ENCODE results near the gene ZNF665.

The ZNF665 gene

DNA sequence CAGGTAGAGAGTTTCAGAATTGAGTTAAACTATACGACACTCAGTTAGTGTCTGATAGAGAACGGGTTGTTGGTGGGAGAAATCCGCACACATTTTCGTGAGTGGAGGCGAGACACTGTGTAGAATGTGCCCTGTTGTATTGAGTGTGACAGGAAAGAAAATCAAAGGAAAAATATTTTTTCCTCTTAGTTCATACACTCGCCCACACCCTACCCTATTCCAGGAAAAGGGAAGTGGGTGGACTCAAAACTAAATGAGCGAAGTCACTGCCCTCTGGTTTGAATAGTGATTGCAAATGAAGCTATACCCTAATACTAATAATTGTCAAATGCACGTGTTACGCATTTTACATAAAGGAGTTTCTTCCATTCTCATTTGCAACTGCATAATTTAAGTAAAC, 36.3 kb downstream of the ZNF665 start:
- TF ChIP-seq, protein P1, sequence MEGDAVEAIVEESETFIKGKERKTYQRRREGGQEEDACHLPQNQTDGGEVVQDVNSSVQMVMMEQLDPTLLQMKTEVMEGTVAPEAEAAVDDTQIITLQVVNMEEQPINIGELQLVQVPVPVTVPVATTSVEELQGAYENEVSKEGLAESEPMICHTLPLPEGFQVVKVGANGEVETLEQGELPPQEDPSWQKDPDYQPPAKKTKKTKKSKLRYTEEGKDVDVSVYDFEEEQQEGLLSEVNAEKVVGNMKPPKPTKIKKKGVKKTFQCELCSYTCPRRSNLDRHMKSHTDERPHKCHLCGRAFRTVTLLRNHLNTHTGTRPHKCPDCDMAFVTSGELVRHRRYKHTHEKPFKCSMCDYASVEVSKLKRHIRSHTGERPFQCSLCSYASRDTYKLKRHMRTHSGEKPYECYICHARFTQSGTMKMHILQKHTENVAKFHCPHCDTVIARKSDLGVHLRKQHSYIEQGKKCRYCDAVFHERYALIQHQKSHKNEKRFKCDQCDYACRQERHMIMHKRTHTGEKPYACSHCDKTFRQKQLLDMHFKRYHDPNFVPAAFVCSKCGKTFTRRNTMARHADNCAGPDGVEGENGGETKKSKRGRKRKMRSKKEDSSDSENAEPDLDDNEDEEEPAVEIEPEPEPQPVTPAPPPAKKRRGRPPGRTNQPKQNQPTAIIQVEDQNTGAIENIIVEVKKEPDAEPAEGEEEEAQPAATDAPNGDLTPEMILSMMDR (IDR thresholded peaks at IDR 0.05; ENCODE audit: insufficient read depth, missing control alignments) = no peak
- no peak for DNase-seq (ENCODE audit: insufficient read length, low spot score)
- no peak for FAIRE-seq

DNA sequence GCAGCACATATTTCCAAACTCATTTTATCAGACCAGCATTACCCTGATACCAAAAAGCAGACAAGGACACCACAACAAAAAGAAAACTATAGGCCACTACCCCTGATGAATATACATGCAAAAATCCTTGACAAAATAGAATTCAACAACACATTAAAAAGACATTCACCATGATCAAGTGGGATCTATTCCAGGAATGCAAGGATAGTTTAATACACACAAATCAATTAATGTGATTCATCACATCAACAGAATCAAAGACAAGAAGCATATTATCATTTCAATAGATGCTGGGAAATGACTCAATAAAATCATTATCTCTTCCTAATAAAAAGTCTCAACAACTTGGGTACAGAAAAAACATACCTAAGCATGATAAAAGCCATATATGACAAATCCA, 45.5 kb downstream of the ZNF665 start:
- FAIRE-seq (no peak), DNase-seq (ENCODE audit: insufficient read length, low spot score) (no peak)
- TF ChIP-seq, protein P1 (IDR thresholded peaks at IDR 0.05; ENCODE audit: insufficient read depth, missing control alignments) = no peak

DNA sequence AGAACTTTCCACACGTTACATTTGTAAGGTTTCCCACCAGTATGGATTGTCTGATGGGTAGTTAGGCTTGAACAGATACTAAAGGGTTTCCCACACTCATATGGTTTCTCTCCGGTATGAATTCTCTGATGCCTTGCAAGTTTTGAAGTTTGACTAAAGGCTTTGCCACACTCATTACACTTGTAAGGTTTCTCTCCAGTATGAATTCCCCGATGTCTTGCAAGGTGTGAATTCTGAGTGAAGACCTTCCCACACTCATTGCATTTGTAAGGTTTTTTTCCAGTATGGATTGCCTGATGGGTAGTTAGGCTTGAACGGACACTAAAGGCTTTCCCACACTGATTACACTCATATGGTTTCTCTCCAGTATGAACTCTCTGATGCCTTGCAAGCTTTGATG, 52.8 kb downstream of the ZNF665 start:
- FAIRE-seq (no peak), DNase-seq (ENCODE audit: insufficient read length, low spot score) (no peak)
- TF ChIP-seq, protein P1 (IDR thresholded peaks at IDR 0.05; ENCODE audit: insufficient read depth, missing control alignments) = no peak

DNA sequence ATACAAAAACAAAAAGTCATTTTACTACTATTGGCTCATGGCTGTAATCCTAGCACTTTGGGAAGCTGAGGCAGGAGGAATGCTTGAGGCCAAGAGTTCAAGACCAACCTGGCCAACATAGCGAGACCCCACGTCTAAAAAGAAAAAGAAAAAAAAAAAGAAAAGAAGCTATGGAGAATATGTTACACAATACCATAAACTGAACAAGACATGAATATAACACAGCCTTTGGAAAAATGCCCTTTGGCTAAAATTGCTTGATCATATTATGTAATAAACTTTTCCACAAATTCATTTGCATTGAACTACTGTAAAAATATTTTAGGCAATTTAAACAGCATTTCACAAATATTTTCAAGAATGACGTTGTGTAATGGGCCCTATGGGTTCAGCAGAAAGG, 56.7 kb downstream of the ZNF665 start:
- TF ChIP-seq, protein P1 (IDR thresholded peaks at IDR 0.05; ENCODE audit: insufficient read depth, missing control alignments) = no peak
- DNase-seq (ENCODE audit: insufficient read length, low spot score) = no peak
- no peak for FAIRE-seq

DNA sequence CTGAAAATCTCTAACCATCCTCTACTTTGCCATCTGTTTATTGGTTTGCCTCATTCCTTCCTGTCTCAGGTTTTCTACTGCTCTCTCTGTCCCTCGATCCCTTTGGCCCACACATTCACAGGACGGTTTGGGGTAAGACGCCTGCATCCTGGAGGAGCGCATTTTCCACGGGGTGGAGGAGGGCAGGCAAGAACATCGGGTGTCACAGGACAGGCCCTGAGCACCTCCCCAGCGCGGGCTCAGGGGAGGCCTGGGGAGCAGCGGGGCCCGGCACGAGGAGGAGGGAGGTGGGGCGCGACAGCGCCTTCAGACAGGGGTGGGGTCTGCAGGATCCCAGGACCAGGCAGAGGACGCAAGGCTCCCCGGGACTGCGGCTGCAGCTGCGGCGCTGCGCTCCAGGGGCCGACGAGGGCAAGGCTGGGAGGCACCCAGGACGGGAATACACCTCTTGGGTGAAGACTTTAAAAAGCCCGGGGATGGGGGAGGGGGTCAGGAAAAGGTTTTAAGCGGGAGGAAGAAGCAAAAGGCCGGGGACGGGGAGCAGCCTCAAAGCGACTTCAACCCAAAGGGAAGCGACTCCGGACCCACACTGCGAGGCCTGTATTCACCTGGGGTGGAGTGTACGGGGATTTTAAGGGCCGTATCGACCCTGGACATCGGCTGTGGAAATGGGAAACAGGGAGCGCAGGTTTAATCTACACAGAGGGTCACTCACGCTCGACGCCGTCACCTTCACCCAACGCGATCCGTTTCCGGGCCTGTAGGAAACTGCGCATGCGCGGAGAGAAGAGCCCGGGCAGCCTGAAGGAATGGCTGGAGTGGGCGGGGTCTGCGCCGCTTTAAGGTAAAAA, 60.8 kb downstream of the ZNF665 start, which contains the start of gene ZNF415:
ZNF415 (minus strand) TSS at position 770 of the 851 bp plus-strand sequence. CDS start 10,234 bp downstream, outside the sequence.
- DNase-seq (ENCODE audit: insufficient read length, low spot score) (peak; percentile 61), FAIRE-seq (no peak)
- TF ChIP-seq, protein P1 (IDR thresholded peaks at IDR 0.05; ENCODE audit: insufficient read depth, missing control alignments) = no peak

DNA sequence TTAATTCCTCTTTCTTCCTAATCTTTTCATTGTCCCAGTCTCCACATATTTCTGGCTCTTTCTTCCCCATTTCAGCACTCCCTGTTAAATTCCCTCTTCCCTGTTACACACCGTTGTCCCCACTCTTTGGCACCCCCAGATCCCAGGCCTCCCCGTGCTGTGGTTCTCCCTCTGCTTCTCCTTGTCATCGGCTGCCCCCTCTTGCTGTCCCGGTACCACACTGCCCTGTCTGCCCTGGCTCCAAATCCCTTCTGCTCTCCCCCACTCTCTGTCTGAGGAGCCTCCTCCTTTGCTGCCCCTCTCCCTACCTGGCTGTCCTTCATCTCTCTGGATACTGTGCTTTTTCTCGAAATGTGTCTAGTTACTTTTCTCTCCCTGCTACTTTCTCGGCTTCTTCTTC, 61.4 kb downstream of the ZNF665 start:
- TF ChIP-seq, protein P1 (IDR thresholded peaks at IDR 0.05; ENCODE audit: insufficient read depth, missing control alignments) = no peak
- DNase-seq (ENCODE audit: insufficient read length, low spot score) (no peak), FAIRE-seq (no peak)

DNA sequence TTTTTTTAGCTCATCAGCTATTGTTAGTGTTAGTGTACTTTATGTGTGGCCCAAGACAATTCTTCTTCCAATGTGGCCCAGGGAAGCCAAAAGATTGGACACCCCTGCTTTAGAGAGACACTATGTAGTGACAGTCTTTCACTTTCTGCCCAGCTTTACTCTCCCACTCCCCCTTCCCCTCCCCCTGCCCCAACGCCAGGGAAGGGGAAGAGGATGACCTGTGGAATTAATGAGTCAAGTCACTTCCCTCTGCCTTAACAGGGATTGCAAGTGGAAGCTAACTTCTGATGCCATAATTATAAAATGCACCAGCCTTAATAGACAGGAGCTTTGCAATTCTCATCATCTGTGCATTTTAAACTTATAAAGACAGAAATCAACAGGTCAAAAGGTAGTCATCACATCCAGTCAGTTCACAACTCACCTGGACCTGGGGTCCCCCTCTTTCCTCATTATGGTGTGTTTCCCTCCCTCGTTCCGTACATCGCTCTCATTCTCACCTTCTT, 62.0 kb downstream of the ZNF665 start:
- DNase-seq (ENCODE audit: insufficient read length, low spot score) (no peak), FAIRE-seq (no peak)
- TF ChIP-seq, protein P1 (IDR thresholded peaks at IDR 0.05; ENCODE audit: insufficient read depth, missing control alignments) = no peak

All from D721Med (cell line).